LNCAP (cell line): Measurements from ENCODE around the gene LRRC18.

Experiments used
- TF ChIP-seq, protein P1 (sequence below): fragments of 450-650 bp; IDR thresholded peaks from 2 replicates; pipeline ENCODE4 v1.5.1; 2017; ENCODE audit warnings: mild to moderate bottlenecking

Gene LRRC18

GRCh38 chr10:48895803-48896195, 43.8 kb downstream of the LRRC18 start:
- TF ChIP-seq, protein P1, sequence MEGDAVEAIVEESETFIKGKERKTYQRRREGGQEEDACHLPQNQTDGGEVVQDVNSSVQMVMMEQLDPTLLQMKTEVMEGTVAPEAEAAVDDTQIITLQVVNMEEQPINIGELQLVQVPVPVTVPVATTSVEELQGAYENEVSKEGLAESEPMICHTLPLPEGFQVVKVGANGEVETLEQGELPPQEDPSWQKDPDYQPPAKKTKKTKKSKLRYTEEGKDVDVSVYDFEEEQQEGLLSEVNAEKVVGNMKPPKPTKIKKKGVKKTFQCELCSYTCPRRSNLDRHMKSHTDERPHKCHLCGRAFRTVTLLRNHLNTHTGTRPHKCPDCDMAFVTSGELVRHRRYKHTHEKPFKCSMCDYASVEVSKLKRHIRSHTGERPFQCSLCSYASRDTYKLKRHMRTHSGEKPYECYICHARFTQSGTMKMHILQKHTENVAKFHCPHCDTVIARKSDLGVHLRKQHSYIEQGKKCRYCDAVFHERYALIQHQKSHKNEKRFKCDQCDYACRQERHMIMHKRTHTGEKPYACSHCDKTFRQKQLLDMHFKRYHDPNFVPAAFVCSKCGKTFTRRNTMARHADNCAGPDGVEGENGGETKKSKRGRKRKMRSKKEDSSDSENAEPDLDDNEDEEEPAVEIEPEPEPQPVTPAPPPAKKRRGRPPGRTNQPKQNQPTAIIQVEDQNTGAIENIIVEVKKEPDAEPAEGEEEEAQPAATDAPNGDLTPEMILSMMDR, result no peak

DNA sequence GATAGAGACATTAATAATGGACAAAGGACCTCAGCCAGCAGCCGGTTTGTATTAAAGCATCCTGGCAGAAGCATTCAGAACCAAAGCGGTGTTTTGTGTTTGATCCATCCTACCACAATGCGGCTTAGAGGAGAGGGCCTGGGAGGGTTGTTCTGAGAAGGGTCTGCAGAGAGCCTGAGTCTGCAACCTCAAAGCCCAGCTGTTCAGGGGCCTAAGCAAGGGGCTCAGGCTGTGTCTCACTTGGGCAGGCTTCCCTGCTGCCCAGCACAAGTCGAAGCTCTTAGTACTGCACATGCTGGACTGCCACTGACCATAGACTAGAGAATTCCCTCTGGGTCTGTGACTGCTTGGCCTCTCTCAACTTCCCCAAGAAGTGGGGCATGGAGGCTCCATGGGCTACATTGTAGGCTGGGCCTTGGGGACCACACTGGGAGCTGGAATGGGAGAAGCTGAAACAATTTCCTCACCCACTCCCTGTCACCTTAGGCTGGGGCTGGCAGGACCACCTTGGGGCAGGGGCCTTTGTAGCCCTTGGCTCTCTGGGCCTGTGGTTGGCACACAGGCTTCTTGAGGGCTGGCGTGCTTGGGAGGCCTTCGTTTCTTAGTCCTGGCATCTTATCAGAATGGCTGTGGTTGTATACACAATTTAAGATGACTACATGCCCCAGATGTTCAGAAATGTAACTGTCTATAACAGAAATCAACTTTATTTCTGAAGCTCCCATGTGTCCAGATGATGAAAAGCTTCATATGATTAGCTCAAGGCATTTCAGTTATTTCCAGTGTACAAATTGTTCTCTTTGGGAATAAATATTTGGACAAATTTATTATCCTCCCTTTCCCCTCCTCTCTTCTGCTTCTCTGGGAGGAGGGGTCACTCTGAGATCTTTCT, 44.5 kb downstream of the LRRC18 start:
- TF ChIP-seq, protein P1, result no peak

DNA sequence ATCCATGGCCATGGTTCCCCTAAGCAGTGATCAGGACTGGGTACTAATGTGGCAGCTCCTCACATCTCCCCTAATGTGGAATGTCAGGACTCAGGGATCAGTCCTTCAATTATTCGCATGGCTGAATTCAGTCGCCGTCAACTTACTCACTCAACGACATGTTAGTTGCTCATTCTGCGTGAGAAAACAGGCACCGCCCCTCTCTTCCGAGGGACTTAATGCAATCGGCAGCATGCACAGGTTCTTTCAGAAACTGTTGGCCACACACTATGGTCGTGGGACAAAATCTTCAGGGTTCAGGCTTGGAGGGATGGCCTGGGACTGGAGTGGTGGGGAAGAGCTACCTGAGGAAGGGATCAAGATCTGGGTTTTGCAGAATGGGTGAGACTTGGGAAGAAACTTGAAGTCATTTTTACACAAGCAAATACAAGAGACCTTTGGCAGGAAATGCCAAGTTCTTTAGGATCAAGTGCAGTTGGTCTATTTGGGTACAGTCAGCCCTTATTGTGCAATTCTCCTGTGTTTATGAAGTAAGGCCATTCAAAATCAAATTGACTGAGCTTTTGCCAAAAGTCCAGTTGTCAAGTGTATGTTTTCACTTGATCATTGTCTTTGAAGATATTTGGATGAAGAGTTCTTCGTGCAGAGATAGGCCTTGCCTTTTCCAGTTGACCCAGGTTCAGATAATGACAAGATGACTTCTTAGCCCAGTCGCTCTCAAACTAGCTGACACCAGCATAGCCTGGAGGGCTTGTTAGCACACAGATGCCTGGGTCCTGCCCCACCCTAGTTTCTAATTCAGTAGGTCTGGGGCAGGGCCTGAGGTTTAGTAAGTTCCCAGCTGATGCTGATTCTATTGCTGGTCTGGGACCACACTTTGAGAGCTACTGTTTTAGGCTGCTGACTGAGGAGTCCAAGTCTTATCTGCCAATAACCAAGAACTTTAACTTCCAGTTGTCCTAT, 48.5 kb downstream of the LRRC18 start:
- TF ChIP-seq, protein P1, result no peak

GRCh38 chr10:48887982-48888381, 51.7 kb downstream of the LRRC18 start:
- TF ChIP-seq, protein P1, result no peak

- TF ChIP-seq, protein P1, result peak; percentile 80
Measured at GRCh38 chr10:48885376-48885775, 54.3 kb downstream of the LRRC18 start.

DNA sequence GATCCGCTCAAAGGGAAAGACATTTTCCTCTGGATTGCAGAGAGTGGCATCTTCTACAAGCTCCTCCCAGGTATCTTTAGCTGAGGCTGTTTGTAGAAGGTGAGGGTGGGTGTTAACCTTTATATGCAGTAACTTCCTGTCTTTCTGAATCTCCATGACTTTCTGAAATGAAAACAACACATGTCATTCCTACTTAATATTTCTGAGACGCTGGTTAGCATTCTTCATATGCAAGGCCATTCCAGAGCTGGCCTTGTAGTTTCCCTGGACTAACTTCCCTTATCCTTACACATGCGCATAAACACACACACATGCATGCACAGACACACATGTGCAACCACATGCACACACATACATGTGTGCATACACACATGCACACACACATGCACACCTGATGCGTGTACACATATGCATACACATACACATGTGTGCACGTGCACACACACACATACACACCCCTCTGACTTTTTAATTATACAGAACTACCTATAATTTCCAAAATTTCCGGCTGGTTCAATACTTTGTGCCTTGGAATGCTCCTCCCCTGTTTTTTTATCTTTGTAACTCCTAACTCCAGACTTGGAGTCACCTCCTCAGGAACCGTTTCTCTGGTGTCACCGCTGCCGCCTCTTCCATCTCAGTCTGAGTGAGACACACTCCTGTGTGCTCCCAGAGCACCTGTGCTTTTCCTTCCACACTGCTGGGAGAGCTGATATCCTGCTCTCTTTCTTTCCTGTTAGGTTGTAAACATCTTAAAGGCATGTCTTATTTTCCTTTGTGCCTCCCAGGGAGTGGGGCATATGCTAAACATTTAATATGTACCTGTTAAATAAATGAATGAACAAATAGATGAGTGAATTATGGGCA, 55.2 kb downstream of the LRRC18 start:
- TF ChIP-seq, protein P1, result no peak

- TF ChIP-seq, protein P1, result no peak
Measured at GRCh38 chr10:48883701-48884100, 55.9 kb downstream of the LRRC18 start.
